Renal cortex interstitium (tissue), 11 donors: ENCODE data around the gene DNASE1L1. TPM values are rescaled to one million over a fixed set of nuclear protein-coding genes. Genes with fewer than 3 reads are reported as not detected.
"Not testable (repeated sequence)": the region's sequence is repeated elsewhere in the genome, so short reads cannot be mapped to it uniquely, and the experiment has no call there.

ENCODE experiments used
- DNase-seq, 11 donors: peaks; one replicate each; pipeline ENCODE4 v3.0.0-alpha.2; 2013; ENCODE audit warnings: low read depth in 9 of 11, low spot score in 4 of 11; ENCODE audit errors: extremely low read depth in 1 of 11
- polyA plus RNA-seq, 3 donors: library from polyadenylated mRNA; unstranded; fragments of 120-200 nt; gene quantifications; one replicate each; pipeline ENCODE4 v1.2.1, GENCODE V29; 2013; ENCODE audit not compliant: insufficient read length in 3 of 3

DNASE1L1 gene
- polyA plus RNA-seq, 3 donors, result 11.5 to 13.9 (median 12.0) TPM

GRCh38 chrX:154396973-154397887, 11.8 kb downstream of the DNASE1L1 start:
- peak in 1 of 11 donors; percentile 43 for DNase-seq

DNA sequence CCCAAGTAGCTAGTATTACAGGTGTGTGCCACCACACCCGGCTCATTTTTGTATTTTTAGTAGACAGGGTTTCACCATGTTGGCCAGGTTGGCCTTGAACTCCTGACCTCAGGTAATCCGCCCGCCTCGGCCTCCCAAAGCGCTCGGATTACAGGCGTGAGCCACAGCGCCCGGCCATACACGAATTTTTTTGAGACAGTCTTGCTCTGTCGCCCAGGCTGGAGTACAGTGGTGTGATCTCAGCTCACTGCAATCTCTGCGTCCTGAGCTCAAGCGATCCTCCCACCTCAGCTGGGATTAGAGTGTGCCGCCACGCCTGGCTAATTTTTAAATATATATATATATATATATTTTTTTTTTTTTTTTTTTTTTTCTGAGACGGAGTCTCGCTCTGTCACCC, 12.7 kb downstream of the DNASE1L1 start:
- DNase-seq, result not testable (repeated sequence)

DNA sequence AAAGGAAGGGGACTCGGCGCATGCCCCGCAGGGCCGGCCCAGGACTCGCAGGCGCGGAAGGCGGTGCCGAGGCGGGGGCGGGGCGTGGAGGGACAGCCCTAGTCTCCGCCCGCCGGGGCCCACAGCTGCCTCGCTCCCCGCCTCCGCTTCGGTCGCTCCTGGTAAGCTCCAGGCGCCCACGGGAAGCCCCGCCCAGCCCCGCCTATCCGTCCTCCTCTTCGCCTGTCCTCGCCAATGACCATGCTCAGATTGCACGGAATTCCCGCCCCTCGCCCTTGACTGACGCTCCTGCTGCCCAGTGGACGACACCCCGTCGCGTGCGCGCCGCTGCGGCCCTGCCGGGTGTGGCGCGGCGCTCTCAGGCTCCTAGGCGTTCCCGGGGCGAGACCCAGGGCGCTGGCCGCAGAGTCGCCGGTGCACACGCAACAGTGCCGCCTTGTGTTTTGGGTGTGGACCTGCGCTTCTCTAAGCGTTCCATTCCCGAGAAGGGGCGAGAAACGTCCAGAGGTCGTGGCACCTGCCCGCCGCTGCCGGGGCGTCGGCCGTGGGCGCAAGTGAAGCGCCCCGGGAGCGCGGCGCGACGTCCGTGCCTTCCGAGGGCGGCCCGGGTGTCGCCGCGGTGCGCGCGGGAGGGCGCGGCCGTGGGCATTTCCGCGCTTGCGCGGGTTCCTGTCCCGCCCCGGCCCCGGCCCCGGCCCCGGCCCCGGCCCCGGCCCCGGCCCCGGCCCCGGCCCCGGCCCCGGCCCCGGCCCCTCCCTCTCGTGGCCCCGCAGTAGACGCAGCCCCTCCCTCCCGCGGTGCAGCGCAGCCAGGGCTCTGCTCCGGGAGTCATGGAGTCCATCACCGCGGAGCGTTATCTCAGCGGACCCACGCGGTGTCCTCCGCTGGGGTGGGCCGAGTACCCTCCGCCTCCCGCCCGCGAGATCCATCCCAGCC, 19.0 kb downstream of the DNASE1L1 start:
- DNase-seq, result not testable (repeated sequence)

GRCh38 chrX:154388649-154389048, 20.4 kb downstream of the DNASE1L1 start:
- not testable (repeated sequence) for DNase-seq

DNA sequence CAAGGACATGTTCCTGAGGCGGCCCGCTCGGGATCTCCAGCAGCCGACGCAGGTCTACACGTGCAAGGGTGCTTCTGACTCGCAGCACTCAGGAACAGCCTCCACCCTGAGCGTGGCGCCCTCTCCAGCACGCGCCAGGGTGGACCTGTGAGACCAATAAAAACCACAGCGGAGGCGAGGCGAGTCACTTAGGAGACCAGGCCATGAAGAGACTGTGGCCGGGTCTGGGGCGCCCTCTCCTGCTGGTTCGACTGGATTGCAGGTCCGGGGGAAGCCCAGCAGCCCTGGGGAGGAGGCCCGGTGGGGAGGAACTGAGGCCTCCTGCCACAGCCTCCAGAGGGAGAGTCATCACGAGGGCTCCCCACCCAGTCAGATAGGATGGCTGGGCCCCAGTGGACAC, 21.0 kb downstream of the DNASE1L1 start:
- DNase-seq, result not testable (repeated sequence)

DNA sequence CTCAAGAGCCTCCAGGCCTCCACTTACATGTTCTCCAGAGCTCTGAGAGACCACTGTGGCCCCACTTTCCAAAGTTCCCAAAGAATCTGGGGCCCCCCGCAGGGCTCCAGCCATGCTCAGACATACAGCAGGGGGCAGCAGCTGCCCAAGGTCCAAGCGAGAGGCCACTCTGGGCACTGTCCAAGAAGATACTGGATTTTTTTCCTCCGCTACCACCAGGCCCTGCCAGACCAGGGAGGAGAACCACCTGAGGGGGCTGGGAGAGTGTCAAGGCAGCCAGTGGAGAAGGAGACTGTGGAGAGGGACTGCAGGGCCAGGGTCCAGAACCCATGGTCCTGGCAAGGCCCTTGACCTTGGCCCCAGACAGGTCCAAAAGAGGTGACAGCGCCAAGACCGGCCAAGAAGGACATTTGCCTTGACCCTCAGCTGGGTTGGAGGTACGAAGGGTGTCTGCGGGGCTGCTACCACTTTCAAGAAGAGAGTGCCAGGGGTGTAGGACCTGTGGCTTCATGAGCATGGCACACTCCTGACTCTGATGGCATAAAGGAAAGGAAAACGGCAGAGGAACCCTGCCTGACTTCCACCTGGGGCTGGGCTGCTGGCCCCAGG, 24.7 kb downstream of the DNASE1L1 start:
- DNase-seq, result no peak

DNA sequence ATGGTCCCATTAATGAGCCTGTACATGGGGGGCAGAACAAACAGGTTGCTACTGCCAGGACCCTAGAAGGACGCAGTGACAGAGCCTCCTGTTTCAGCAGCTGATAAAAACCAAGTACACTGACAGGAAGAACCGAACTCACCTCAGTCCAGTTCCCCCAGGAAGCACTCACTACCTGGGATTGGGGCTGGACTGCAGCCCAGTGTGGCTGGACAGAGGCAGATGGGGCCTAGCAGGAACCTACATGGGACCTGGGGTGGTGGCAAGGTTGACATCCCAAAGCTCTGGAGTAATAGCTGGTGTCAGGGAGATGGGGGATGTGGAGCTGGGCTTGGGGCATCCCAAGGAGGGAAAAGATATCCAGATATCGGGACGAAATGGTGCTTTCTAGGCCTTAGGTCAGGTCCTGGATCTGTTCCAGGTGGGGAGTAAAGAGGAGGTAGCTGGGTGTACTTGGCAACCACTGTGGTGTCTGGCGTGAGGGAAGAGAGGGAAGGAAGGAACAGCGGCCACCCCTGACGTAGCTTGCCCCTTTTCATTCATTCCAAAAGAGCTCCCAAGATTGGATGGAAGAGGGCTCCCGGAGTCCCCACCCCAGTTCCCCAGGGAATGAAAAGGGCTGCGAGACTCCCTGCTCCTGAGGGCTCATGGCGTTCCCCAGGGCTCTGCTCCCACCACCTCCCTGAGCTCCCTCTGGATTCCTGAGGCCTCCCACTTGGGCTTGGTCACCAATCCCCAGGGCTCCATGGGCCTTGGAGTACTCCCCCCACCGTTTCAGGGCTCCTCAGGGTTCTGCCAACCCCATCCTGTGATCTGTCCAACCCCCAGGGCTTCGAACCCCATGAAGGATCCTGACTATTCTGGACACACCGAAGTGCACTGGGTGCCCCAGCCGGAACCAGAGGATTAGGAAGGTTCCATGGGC, 25.4 kb downstream of the DNASE1L1 start:
- DNase-seq, result no peak

GRCh38 chrX:154382483-154383069, 26.5 kb downstream of the DNASE1L1 start:
- no peak for DNase-seq

- DNase-seq, result no peak
Measured at GRCh38 chrX:154381271-154381670, 27.8 kb downstream of the DNASE1L1 start.

DNA sequence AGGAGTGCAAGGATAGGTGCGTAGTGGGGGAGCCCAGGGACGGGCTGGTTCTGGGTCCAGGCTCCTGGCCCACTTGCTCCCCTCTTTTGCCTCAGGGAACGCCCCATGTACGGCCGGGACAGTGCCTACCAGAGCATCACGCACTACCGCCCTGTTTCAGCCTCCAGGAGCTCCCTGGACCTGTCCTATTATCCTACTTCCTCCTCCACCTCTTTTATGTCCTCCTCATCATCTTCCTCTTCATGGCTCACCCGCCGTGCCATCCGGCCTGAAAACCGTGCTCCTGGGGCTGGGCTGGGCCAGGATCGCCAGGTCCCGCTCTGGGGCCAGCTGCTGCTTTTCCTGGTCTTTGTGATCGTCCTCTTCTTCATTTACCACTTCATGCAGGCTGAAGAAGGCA, 28.3 kb downstream of the DNASE1L1 start:
- no peak for DNase-seq

- no peak for DNase-seq
Measured at GRCh38 chrX:154380153-154380552, 28.9 kb downstream of the DNASE1L1 start.

- DNase-seq, result no peak
Measured at GRCh38 chrX:154379569-154379951, 29.5 kb downstream of the DNASE1L1 start.

DNA sequence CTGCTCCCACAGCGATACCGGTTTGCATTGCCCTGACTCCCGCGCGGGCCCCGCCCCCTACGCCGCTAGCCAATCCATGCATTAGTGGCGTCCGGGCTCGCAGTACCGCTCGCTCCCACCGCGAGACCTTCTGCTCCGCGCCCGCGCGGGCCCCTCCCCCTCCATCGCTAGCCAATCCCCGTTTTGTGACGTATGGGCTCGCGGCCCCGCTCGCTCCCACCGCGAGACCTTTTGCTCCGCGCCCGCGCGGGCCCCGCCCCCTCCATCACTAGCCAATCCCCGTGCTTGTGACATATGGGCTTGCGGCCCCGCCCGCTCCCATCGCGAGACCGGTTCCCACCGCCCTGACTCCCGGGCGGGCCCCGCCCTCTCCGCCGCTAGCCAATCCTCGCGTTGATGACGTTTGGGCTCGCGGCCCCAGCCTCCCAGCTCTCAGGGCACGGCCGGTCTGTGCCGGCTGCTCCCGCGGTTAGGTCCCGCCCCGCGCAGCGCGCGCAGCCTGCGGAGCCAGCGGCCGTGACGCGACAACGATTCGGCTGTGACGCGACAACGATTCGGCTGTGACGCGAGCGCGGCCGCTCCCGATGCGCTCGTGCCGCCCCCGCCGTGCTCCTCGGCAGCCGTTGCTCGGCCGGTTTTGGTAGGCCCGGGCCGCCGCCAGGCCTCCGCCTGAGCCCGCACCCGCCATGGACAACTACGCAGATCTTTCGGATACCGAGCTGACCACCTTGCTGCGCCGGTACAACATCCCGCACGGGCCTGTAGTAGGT, 30.1 kb downstream of the DNASE1L1 start, which contains the start of gene EMD:
Gene EMD, plus strand, starts transcription at position 497 of the 770 bp plus-strand sequence. Its CDS starts 190 bp downstream, at position 687.
- DNase-seq, result peak in 9 of 11 donors; percentile 87 to 95 (median 92)

- DNase-seq, result no peak
Measured at GRCh38 chrX:154378059-154378798, 30.8 kb downstream of the DNASE1L1 start.

DNA sequence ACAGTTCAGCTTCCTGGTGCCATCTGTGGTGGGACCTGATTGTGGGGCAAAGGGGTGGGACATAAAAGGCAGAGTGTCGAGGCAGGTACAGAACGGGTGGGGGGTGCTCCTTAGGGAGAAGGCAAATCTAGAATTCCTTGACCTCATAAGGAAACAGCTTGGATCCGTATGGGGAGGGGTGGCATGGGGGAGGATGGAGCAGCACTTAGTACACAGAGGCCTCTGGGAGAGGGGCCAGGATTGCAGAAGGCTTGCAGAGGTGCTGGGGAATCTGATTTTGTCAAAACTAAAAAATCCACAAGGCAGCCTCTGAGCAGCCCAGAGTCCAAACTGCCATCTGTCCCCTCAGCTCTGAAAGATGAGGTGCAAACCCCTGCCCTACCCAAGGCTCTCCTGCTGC, 32.3 kb downstream of the DNASE1L1 start:
- no peak for DNase-seq

GRCh38 chrX:154375156-154375504, 33.9 kb downstream of the DNASE1L1 start:
- no peak for DNase-seq
